SH-SY5Y (cell line): ENCODE data around the gene RPS6KA2.

Experiments
- GATA2 ChIP-seq: IDR thresholded peaks from 2 replicates; pipeline ENCODE4 v1.6.1; 2011; ENCODE audit warnings: mild to moderate bottlenecking, low read depth, low read length
- GATA3 ChIP-seq: IDR thresholded peaks from 2 replicates; pipeline ENCODE4 v1.6.1; 2011; ENCODE audit warnings: low read depth, mild to moderate bottlenecking, low read length, moderate library complexity

GRCh38 chr6:166525567-166525966, 101.5 kb downstream of the RPS6KA2 start:
- TF ChIP-seq GATA3: no peak
- TF ChIP-seq GATA2: no peak
